GM18951 (cell line): Measurements from ENCODE around the gene BCL7A.

ENCODE experiments used
- POLR2A ChIP-seq: IDR thresholded peaks from 4 replicates; pipeline ENCODE4 v1.6.1; 2011; ENCODE audit warnings: mild to moderate bottlenecking; ENCODE audit not compliant: insufficient read length, insufficient read depth; ENCODE audit errors: extremely low read depth
- in situ Hi-C: fragments of 300-500 bp; cut with MboI; formaldehyde crosslinking; loops from one replicate; pipeline ENCODE4 v1.12.0; 2022; ENCODE audit warnings: low sequenced_read_pairs, mixed read lengths, inconsistent platforms; ENCODE audit not compliant: unreplicated experiment

The BCL7A gene

DNA sequence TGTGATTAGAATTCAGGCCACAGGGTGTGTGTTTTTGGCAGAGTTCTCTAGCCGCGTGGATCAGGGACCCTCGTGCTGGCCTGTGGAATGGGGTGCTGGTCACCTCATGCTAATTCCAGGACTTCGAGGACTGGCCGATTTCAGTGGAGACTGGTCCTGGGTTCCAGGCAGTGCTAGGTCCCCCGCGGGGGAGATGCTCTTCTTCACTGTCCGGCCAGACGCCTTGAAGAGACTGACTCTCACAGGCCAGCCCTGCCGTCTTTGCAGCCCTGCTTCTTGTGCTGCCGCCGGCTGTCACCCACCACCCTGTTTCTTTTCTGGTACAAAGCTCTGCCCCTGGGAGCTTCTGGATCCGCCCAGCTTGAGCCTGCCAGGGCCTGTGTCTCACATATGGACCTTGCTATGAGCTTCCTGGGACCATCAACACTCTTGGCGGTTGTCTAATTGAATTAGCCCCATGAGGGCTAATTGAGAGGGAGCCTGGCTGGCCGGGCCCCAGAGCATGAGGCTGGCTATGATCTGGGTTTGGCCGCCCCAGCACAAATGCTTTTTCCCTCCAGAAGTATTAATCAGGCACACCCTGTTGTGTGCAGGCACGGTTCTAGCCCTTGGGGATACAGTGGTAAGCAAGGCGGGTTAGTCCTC lies 65.1 kb downstream of the BCL7A start:
- in situ Hi-C loops: no loop called here
- TF ChIP-seq POLR2A: no peak

DNA sequence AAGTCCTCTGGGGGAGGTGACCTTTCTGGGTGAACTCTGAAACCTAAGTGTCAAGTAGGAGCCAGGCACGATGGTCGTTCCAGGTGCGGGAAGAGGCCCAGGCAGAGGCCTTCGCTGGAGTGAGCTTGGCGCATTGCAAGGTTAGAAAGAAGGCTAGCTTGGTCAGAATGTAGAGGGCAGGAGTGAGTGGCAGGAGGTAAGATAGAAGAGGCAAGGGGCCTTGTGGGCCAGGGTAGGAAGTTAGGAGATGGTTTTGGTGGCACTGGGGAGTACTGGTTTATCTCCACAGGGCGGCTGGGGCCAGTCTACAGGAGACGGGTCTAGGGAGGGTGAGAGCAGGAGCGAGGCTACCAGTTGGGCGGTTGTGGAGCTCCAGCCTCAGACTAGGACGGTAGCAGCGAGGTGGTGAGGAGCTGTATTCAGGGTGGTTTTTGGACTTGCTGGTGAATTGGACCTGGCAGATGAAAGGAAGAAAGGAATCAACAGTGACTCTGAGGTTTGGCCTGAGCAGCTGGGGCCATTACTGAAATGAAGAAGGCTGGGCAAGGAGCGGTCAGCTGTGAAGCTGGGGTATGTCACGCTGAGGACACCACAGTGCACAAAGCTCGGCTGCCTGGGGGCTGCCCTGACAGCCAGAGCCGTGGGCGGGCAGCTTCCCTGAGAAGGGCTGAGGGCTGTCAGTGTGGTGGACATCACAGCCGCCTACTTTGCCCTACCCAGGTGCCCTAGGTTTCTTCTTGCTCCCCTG lies 65.9 kb downstream of the BCL7A start:
- in situ Hi-C loops: no loop called here
- no peak for TF ChIP-seq POLR2A

DNA sequence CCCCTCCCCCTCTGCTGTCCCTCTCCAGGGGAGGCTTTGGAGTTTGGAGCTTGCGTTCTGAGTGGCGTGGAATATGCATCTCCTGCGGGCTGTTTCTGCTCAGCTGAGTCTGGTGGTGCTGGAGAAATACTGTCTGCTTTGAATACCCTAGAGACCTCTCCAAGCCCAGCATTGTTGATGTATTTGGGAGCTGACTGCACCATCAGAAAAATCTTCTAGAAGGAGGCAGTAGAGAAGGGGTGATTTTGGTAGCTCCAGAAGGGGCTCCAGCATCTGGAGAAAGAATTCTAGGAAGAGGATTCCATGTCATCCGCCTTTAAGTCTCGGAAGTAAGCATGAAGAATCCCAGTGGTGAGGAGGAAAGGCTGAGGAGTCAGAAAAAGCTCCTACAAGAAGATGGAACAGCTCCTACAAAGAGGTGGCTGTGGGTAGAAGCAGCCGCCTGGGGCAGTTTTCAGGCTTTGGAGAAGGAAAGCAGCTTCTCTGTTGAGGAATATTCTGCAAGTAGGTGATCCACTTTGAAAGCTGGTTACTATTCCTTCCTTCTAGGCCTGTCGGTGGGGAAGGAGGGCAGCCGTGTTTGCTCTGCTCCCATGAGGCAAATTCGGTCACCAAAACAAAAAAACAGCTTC lies 66.6 kb downstream of the BCL7A start:
- in situ Hi-C loops: no loop called here
- no peak for TF ChIP-seq POLR2A

GRCh38 chr12:122089077-122089476 lies 67.4 kb downstream of the BCL7A start:
- in situ Hi-C loops: no loop called here
- TF ChIP-seq POLR2A: no peak

DNA sequence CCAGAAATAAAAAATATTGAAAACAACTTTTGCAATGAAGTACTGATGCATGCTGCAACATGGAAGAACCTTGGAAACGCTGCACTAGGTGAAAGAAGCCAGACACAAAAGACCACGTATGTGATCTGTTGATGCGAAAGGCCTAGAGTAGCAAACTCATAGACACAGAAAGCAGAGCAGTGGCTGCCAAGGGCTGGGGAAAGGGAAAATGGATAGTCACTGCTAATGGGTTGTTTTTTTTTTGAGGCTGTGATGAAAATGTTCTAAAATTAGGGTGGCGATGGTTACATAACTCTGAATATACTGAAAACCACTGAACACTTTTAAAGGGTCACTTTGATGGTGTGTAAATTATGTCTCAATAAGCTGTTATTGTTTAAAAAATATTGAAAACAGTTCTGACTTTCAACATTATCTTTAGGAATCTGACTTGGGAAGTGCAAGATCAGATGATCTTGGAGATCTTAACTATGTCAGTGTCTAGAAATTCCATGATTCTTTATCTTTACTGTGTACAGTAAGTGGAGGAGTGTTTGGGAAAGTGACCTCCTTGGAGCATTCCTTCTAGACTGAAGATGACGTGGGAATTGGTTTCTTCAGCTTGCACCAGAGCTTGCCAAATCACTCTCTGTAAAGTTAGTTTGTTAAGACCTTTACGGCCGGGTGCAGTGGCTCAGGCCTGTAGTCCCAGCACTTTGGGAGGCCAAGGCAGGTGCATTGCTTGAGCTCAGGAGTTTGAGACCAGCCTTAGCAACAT lies 69.3 kb downstream of the BCL7A start:
- no peak for TF ChIP-seq POLR2A
- in situ Hi-C loops: no loop called here

GRCh38 chr12:122093098-122093883 lies 71.6 kb downstream of the BCL7A start:
- TF ChIP-seq POLR2A: no peak
- in situ Hi-C loops: no loop called here

- no peak for TF ChIP-seq POLR2A
- in situ Hi-C loops: no loop called here
Observed at GRCh38 chr12:122094137-122094734, 72.6 kb downstream of the BCL7A start.

DNA sequence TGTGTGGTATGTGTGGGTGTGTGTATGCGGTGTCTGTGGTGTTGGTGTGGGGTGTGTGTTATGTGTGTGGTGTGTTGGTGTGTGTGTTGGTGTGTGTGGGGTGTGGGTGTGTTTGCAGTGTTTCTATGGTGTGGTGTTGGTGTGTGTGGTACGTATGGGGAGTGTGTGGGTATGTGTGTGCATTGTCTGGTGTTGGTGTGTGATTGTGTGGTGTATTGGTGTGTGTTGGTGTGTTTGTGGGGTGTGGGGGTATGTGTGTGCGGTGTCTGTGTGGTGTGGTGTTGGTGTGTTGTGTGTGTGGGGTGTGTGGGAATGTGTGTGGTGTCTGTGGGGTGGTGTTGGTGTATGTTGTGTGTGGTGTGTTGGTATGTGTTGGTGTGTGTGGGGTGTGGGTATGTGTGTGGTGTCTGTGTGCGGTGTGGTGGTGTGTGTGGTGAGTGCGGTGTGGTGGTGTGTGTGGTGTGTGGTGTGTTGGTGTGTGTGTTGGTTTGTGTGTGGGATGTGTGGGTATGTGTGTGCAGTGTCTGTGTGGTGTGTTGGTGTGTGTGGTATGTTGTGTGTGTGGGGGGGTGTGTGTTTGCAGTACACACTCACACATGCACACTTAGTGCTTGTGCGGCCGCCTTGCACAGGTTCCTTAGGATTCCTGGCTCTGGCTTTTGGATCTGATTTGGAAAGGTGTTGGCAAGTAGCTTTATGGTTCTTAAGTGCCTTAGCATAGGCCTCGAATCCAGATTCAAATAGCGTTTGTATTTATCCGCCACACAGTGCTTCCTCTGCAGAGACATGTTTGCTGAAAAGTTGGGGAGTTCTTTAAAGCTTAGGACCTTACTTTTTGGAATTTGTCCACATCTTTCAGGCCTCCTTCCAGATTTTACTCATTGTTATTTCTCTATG lies 73.3 kb downstream of the BCL7A start:
- no peak for TF ChIP-seq POLR2A
- in situ Hi-C loops: no loop called here

DNA sequence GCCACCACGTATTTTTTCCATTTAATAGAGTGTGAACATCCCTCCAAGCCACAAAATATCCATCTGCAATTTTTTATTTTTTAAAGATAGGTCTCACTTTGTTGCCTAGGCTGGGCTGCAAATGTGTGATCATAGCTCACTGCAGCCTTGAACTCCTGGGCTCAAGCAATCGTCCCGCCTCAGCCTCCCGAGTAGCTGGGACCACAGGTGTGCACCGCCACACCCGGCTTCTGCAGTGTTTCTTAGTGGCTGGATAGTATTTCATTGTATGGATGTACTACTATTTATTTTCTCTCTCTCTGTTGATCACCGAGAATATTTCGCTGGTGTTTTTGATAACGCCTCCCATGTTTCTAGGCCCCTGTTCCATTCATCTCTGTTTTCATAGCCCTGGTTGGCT lies 74.3 kb downstream of the BCL7A start:
- TF ChIP-seq POLR2A: no peak
- in situ Hi-C loops: no loop called here

DNA sequence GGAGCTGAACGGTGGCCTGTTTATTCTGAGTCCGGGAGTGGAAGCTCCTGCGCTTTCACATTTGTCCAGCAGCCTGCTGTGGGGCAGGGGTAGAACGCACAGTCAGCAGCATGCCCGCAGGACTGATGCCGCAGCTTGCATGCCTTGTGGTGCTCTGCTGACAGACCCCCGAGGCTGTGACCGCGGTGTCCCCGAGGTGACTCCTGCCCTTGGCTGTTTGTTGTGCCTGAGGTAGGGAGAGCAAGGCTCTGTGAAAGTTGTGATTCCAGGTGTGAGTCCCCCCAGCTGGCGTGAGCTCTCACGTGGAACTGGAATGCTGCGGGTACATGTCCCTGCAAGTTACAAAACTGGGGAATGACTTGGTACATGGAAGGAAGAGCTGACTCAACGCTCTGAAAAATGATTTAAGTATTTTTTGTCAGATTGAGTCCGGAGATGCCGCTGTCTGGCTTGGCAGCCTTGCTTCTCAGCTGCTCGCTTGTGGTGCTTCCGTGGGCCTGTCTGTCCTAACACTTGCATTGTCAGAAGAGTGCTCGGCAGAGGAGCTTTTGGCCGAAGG lies 75.0 kb downstream of the BCL7A start:
- no peak for TF ChIP-seq POLR2A
- in situ Hi-C loops: no loop called here

- no peak for TF ChIP-seq POLR2A
- in situ Hi-C loops: no loop called here
Observed at GRCh38 chr12:122097584-122097926, 75.9 kb downstream of the BCL7A start.

GRCh38 chr12:122097927-122098756 lies 76.5 kb downstream of the BCL7A start:
- in situ Hi-C loops: no loop called here
- no peak for TF ChIP-seq POLR2A
